Esophagus squamous epithelium (tissue), 5 donors: ENCODE results near the gene SOX9. TPM values are rescaled to one million over a fixed set of nuclear protein-coding genes. Genes with fewer than 3 reads are reported as not detected.

Experiments
- DNase-seq: peaks from one replicate; lab custom pipeline; 2025; lab: John Stamatoyannopoulos, UW
- H3K27ac ChIP-seq, 4 donors: fragments of 200-600 bp; sonication (generic); one replicate each; pipeline ENCODE4 v1.5.1; 2016 to 2019; ENCODE audit warnings: mild to moderate bottlenecking in 1 of 4
- H3K27me3 ChIP-seq, 4 donors: fragments of 200-600 bp; sonication (generic); 1 replicate in 3 of 4; 2 replicates in 1 of 4; pipeline versions ENCODE4 v1.5.1 to v1.6.0; 2017 to 2021; ENCODE audit warnings: antibody characterized with exemption in 1 of 4
- H3K36me3 ChIP-seq, 3 donors: fragments of 200-600 bp; sonication (generic); one replicate each; pipeline ENCODE4 v1.5.1; 2016 to 2019
- H3K4me1 ChIP-seq, 3 donors: fragments of 200-600 bp; sonication (generic); one replicate each; pipeline ENCODE4 v1.5.1; 2017 to 2019
- H3K4me3 ChIP-seq, 4 donors: fragments of 200-600 bp; sonication (generic); 1 replicate in 3 of 4; 2 replicates in 1 of 4; pipeline ENCODE4 v1.5.1; 2016 to 2019; ENCODE audit warnings: mild to moderate bottlenecking in 2 of 4, moderate library complexity in 1 of 4
- H3K9me3 ChIP-seq, 3 donors: fragments of 200-600 bp; sonication (generic); one replicate each; pipeline ENCODE4 v1.5.1; 2016 to 2019
- POLR2A ChIP-seq, 4 donors: fragments of 450-650 bp; IDR thresholded peaks; one replicate each; pipeline ENCODE4 v1.6.1; 2017; ENCODE audit warnings: antibody characterized with exemption in 4 of 4, mild to moderate bottlenecking in 4 of 4, moderate library complexity in 3 of 4
- WGBS, 2 donors: methylation state at CpG; one replicate each; pipeline ENCODE4 v1.1.5; 2018; 5-methylcytosine and 5-hydroxymethylcytosine counted together
- intact Hi-C: fragments of 100-400 bp; cut with DNase I; formaldehyde crosslinking; loops from one replicate; pipeline ENCODE4 v1.15.0; 2022
- total RNA-seq, 4 donors: library from RNA; depleted of rRNA; stranded (reverse); fragments of >200 nt; gene quantifications; one replicate each; pipeline ENCODE4 v1.1.0, GENCODE V29; 2016
- TF ChIP-seq, protein P1 (sequence below), 6 experiments: fragments of 450-650 bp in 4 of 6; fragments of 200-600 bp in 2 of 6; sonication (generic) in 2 of 6; IDR thresholded peaks; one replicate each; pipeline ENCODE4 v1.5.1; 2016 to 2019; ENCODE audit warnings: antibody characterized with exemption in 6 of 6, mild to moderate bottlenecking in 4 of 6, moderate library complexity in 4 of 6
- donor health status: DM: yes; HTN: yes; CAD: no.

Gene SOX9
- total RNA-seq, 4 donors from 2014 or later, result 7.4 to 11.5 (median 11.1) TPM

DNA sequence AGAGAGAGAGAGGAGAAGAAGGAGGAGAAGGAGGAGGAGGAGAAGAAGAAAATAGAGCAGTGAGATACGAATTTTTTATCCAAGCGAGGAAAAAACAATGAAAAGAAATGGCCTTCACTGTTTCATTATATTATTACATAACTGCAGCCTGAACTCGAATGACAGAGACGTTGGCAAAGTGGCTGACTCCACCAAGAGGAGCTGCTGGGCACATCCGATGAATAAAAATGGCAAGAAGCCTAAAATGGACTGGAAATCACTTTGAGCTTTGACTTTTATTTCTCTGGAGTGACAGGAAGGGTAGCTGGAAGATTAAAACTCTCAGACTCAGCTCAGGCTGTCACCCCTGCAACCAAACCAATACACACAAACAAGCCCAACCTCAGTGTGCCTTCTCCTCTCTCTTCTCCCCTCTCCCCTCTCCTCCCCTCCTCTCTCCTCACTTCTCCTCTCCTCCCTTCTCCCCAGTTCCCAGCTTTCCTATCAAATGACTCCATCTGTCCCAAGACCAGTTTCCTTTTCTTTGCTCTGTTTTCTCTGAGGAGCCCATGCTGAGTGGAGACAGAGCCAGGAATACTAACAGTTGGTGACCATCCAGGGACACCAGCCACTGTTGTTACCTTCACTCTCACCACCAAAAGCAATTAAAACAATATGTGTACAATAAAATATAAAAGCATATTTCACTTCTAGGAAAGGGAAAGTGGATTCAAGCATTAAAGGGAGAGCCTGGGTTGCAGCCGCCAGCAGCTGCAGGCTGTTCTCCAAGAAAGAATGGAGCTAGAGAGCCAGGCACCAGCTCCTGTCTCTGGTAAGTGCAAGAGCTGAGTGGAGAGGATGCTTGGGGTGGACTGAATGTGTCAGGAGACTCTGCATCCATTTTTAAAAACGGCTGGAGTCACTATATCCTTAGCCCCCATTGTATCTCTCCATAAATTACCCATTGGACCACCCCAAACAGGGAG is 51.2 kb downstream of the SOX9 start:
- Histone ChIP-seq H3K4me1 (no peaks in the 10 kb centered on the region), H3K27me3 (peaks cover 0 to 5% (median 0%) of the 10 kb centered on the region in 4 donors), H3K36me3 (no peaks in the 10 kb centered on the region), H3K4me3 (no peak overlapping the region), H3K9me3 (no peaks in the 10 kb centered on the region), H3K27ac (no peak overlapping the region)
- intact Hi-C loops, result no loop called here
- no peak for DNase-seq
- no peak for TF ChIP-seq POLR2A (IDR thresholded peaks at IDR 0.05)
- TF ChIP-seq, protein P1, sequence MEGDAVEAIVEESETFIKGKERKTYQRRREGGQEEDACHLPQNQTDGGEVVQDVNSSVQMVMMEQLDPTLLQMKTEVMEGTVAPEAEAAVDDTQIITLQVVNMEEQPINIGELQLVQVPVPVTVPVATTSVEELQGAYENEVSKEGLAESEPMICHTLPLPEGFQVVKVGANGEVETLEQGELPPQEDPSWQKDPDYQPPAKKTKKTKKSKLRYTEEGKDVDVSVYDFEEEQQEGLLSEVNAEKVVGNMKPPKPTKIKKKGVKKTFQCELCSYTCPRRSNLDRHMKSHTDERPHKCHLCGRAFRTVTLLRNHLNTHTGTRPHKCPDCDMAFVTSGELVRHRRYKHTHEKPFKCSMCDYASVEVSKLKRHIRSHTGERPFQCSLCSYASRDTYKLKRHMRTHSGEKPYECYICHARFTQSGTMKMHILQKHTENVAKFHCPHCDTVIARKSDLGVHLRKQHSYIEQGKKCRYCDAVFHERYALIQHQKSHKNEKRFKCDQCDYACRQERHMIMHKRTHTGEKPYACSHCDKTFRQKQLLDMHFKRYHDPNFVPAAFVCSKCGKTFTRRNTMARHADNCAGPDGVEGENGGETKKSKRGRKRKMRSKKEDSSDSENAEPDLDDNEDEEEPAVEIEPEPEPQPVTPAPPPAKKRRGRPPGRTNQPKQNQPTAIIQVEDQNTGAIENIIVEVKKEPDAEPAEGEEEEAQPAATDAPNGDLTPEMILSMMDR (IDR thresholded peaks at IDR 0.05), result no peak
- 38 to 42% methylated on average over 7 of the region's 7 CpGs for WGBS, 2 donors

DNA sequence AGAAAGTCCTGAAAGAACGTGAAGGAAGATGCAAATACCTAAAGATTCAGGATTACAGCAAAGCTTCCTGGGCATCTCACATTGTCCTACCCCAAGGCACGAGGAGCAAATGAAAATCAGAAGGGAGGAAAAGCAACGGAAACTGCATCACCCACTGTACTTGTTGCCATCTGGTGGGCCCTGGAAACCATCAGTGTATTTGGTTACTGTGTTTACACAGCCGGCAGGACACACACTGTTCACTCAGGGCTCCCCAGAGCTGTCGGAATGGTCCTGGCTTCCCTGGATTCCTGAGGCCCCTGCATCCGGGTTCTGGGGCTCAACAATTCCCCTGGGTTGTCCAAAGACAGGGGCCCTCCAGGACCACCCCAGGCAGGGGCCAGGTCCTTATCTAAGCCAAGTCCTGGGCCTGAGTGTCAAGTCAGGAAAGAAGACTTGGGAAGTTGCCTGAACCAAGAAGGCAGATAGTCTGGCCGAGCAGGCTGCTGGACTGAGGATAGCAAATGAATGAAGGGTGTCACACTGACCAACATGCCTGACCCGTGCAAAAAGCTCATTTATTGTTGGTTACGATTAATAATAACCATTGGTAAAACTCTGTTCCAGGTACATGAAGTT is 52.8 kb downstream of the SOX9 start:
- H3K36me3 ChIP-seq, result no peaks in the 10 kb centered on the region
- WGBS, 2 donors, result 59 to 68% methylated on average over 8 to 9 of the region's 9 CpGs
- H3K27me3 ChIP-seq, result peaks cover 0 to 5% (median 0%) of the 10 kb centered on the region in 4 donors
- DNase-seq, result no peak
- H3K9me3 ChIP-seq, result no peaks in the 10 kb centered on the region
- no peaks in the 10 kb centered on the region for H3K4me1 ChIP-seq
- H3K4me3 ChIP-seq, result no peak overlapping the region
- intact Hi-C loops, result no loop called here
- no peak overlapping the region for H3K27ac ChIP-seq
- TF ChIP-seq, protein P1 (IDR thresholded peaks at IDR 0.05), result no peak
- no peak for TF ChIP-seq POLR2A (IDR thresholded peaks at IDR 0.05)

DNA sequence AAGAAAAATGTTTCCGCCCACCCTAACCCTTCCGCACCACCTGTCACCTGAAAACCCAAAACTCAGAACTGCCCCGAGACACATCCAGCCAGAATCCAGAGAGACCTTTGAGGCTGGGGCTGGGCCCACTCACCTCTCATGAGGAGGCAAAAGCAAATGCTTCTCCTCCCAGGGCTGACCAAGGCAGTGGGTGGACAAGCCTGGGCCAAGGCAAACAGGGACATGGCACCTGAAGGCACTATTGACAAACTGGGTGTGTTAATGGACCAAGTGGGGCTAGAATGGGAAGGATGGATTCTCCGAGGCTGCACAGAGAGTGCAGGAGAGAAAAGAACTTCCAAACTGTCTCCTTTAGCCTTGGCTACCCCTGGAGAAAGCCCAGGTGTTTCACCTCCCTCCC is 54.4 kb downstream of the SOX9 start:
- DNase-seq, result no peak
- 82 to 89% methylated on average over 3 to 4 of the region's 4 CpGs for WGBS, 2 donors
- TF ChIP-seq, protein P1 (IDR thresholded peaks at IDR 0.05), result no peak
- no peak for TF ChIP-seq POLR2A (IDR thresholded peaks at IDR 0.05)
- H3K4me3 ChIP-seq, result no peak overlapping the region
- no peak overlapping the region for H3K27ac ChIP-seq
- intact Hi-C loops, result no loop called here
- peaks cover 0 to 5% (median 0%) of the 10 kb centered on the region in 4 donors for H3K27me3 ChIP-seq
- no peaks in the 10 kb centered on the region for H3K9me3 ChIP-seq
- H3K36me3 ChIP-seq, result no peaks in the 10 kb centered on the region
- no peaks in the 10 kb centered on the region for H3K4me1 ChIP-seq
